Dedifferentiated amniotic fluid mesenchymal stem cell (primary cell): Measurements from ENCODE around the gene CCDC180.
"Not testable (repeated sequence)": the region's sequence is repeated elsewhere in the genome, so short reads cannot be mapped to it uniquely, and the experiment has no call there.

Experiments
- DNase-seq: peaks from one replicate; pipeline ENCODE4 v3.0.0-alpha.2; 2016; ENCODE audit errors: extremely low spot score

Gene CCDC180

GRCh38 chr9:97307500-97308163 is at the start of gene CCDC180:
CCDC180 (plus strand) TSS chr9:97307659; CDS start chr9:97308064, 405 bp downstream.
- DNase-seq, result no peak

GRCh38 chr9:97259834-97260514 is 47.5 kb upstream of the CCDC180 start:
- not testable (repeated sequence) for DNase-seq

GRCh38 chr9:97271292-97271691 is 36.2 kb upstream of the CCDC180 start:
- DNase-seq, result no peak

GRCh38 chr9:97272072-97272471 is 35.4 kb upstream of the CCDC180 start:
- no peak for DNase-seq

GRCh38 chr9:97276310-97276852 is 31.1 kb upstream of the CCDC180 start:
- DNase-seq, result no peak

GRCh38 chr9:97277953-97278352 is 29.5 kb upstream of the CCDC180 start:
- DNase-seq, result no peak

GRCh38 chr9:97280755-97281330 is 26.6 kb upstream of the CCDC180 start:
- no peak for DNase-seq

- DNase-seq, result no peak
These were observed 23.7 kb upstream of the CCDC180 start for GRCh38 chr9:97283768-97284167.

- DNase-seq, result no peak
These were observed 22.7 kb upstream of the CCDC180 start for GRCh38 chr9:97284798-97285197.

- DNase-seq, result no peak
These were observed 15.3 kb upstream of the CCDC180 start for GRCh38 chr9:97292200-97292599.

- DNase-seq, result no peak
These were observed 14.2 kb upstream of the CCDC180 start for GRCh38 chr9:97293207-97293721.

GRCh38 chr9:97293818-97294217 is 13.6 kb upstream of the CCDC180 start:
- DNase-seq, result no peak

- no peak for DNase-seq
These were observed 9.6 kb upstream of the CCDC180 start for GRCh38 chr9:97297889-97298288.

- no peak for DNase-seq
These were observed 7.5 kb upstream of the CCDC180 start for GRCh38 chr9:97299809-97300414.

- DNase-seq, result no peak
These were observed 6.9 kb upstream of the CCDC180 start for GRCh38 chr9:97300586-97300985.

GRCh38 chr9:97301974-97302373 is 5.5 kb upstream of the CCDC180 start:
- no peak for DNase-seq

- no peak for DNase-seq
These were observed 2.9 kb upstream of the CCDC180 start for GRCh38 chr9:97304586-97304985.

- DNase-seq, result no peak
These were observed 1.8 kb upstream of the CCDC180 start for GRCh38 chr9:97305501-97306298.

- DNase-seq, result no peak
These were observed 368 bp upstream of the CCDC180 start for GRCh38 chr9:97307091-97307490.

GRCh38 chr9:97309260-97309659 is 1.8 kb downstream of the CCDC180 start:
- DNase-seq, result no peak

GRCh38 chr9:97310023-97310422 is 2.6 kb downstream of the CCDC180 start:
- DNase-seq, result no peak
